ENCODE results near the gene EPHA6.

DNA sequence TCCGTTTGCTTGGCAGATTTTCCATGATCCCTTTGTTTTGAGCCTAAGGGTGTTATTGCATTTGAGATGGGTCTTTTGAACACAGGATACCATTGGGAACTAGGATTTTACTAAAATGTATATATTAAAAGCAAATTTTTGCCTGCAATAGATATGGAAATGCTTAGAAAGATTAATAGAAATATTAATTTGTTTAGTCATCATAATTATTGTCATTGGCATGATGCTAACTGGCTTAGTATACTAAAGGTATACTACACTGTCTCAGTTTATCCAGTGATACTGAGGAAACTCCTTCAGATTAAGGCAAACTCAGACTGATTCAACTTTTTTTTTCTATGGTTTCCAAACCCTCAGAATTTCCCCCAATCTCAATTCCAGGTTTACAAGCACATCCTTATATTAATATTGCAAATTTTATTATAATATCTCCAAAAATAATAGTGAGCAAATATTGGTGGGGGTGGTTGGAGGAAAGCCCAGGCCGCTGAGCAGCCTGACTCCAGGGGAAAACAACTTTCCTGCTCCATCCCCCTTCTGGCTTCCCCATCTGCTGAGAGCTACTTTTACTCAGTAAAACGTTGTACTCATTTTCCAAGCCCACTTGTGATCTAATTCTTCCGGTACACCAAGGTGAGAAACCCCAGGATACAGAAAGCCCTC lies 291.7 kb downstream of the EPHA6 start:
- no peak for TF ChIP-seq CTCF (conservative IDR thresholded peaks at IDR 0.05)
- TF ChIP-seq EZH2 (IDR thresholded peaks at IDR 0.05; ENCODE audit: low read depth): no peak
